NB4 (cell line): ENCODE measurements around the gene TXN2.

Experiments
- CTCF ChIP-seq: IDR thresholded peaks from one replicate; pipeline ENCODE4 v1.5.1; 2012; ENCODE audit warnings: low read depth, low read length
- MYC ChIP-seq: IDR thresholded peaks from 2 replicates; pipeline ENCODE4 v1.6.1; 2011; ENCODE audit warnings: low read depth, low read length

GRCh38 chr22:36449596-36450175 is 31.8 kb downstream of the TXN2 start:
- no peak for TF ChIP-seq CTCF
- no peak for TF ChIP-seq MYC
